ENCODE data around the gene DPY30. TPM values are rescaled to one million over a fixed set of nuclear protein-coding genes. Genes with fewer than 3 reads are reported as not detected.
A peak's percentile ranks its signal among the peaks of the same experiment; 100 is the strongest.
"Not testable (repeated sequence)": the region's sequence is repeated elsewhere in the genome, so short reads cannot be mapped to it uniquely, and the experiment has no call there.

DPY30 gene
- total RNA-seq = 10 to 100 TPM; 69.9 to 77.8 TPM

DNA sequence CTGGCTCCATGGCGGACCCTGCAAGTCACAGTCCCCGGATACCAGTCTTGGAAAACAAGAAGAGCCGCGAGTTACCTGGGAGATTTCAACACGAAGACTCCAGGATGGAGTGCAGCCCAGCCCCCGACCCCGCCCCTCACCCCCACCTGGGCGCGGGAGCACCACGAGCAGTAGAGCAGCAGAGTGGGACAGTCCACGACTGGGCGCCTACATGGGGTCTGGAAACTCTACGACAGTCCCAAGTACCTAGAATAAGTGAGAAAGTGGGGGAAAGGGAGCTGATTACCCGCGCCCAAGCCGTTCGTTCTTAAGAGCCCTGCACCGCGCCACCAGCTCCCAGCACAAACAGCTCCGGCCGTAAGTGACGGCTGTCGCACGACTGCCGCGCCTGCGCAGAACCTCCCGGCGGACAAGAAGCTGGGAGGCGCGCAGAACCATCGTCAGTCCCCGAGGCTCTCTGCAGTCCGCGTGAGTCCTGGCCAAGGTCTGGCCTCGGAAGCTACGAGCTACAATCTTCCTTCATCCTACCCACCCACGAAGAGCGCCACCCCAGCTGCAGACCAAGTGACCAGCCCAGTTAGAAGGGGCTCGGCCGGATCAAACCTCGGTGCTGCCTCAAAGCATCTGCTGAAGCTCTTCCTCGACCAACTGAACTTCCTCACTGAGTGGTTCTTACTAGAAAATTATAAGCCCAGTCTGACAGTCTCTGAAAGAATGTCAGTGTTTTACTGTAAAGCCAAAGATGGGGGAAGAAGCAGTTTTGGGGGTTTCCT lies at the start of gene DPY30:
TSS of gene DPY30 (minus strand) at position 359 of the 773 bp plus-strand sequence. CDS start at position 10, 349 bp downstream.
- Mint-ChIP-seq H3K27ac (peak within 1 kb of the TSS; percentile 91), H3K36me3 (peaks cover 4% of the 10 kb centered on the region), H3K27me3 (no peaks in the 10 kb centered on the region), H3K9me3 (ENCODE audit: low read depth) (no peaks in the 10 kb centered on the region), H3K4me1 (peaks cover 19% of the 10 kb centered on the region), H3K4me3 (peak within 1 kb of the TSS; percentile 97)
- DNase-seq (peak; percentile 95), ATAC-seq (peak; percentile 98)
- CTCF ChIA-PET = interaction anchor here (0.9 to 4.1 kb wide), 5 partner anchors 24 to 84 kb away, joined by 3 to 21 read pairs (median 3); partner anchors contain the start of genes MEMO1 and SPAST

DNA sequence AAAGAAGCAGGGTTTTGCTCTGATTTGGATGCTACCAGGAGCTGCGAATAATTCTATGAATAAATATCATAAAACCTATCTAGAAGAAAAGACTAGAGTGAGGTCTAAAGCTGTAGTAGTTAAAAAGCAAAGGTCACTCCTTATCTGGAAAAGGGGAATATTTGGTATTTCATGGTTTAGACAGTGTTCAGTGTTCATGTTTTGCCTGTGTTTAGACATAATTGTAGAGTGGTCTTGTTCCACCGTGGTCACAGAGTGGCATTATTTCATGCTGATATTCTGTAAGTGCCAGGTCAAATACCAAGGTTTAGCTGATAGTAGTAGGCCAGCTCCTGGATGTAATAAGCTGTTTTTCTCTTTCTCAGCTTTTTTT lies 34.5 kb upstream of the DPY30 start:
- CTCF ChIA-PET = interaction anchor here (0.7 to 2.9 kb wide), 3 partner anchors 9 to 11 kb away, joined by 3 to 9 read pairs (median 4); partner anchors contain the start of gene SPAST
- DNase-seq = no peak
- H3K4me3 Mint-ChIP-seq = no peak overlapping the region
- no peak for ATAC-seq
- H3K27ac Mint-ChIP-seq = no peak overlapping the region
- no peaks in the 10 kb centered on the region for H3K27me3 Mint-ChIP-seq
- H3K36me3 Mint-ChIP-seq = peaks cover 11% of the 10 kb centered on the region
- H3K4me1 Mint-ChIP-seq = no peaks in the 10 kb centered on the region
- H3K9me3 Mint-ChIP-seq (ENCODE audit: low read depth) = no peaks in the 10 kb centered on the region

DNA sequence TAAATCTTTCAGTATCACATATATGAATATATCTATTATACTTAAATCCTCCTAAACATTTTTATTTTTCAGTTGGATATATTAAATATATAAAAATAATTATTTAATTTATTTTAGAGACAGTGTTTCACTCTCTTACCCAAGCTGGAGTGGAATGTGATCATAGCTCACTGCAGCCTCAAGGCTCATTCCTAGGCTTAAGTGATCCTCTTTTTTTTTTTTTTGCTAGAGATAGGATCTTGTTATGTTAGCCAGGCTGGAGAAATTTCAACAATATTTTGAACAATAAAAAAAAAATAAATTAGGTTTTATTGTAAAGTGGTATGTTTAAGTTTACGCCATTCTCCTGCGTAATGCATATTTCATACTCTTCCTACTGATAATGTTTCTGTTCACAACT lies 27.9 kb upstream of the DPY30 start:
- ATAC-seq (no peak), DNase-seq (no peak)
- CTCF ChIA-PET = no interaction called here
- Mint-ChIP-seq H3K27me3 (no peaks in the 10 kb centered on the region), H3K27ac (no peak overlapping the region), H3K4me1 (peaks cover 18% of the 10 kb centered on the region), H3K36me3 (peaks cover 13% of the 10 kb centered on the region), H3K9me3 (ENCODE audit: low read depth) (no peaks in the 10 kb centered on the region), H3K4me3 (no peak overlapping the region)

DNA sequence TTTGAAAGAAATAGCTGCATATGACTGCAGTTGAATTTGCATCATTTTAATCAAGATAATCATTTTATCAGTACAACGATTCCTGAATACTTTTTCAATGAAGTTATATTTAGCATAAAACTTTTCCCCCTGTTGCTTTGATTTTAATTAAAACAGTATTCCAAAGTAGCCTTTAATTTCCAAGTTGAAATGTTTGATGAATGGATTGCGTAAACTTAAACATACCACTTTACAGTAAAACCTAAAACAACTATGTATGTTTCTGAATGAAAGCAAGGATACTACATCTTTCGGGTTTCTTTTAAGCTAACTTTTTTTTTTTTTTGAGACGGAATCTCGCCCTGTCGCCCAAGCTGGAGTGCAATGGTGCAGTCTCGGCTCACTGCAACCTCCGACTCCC lies 25.1 kb upstream of the DPY30 start:
- DNase-seq (no peak), ATAC-seq (no peak)
- Mint-ChIP-seq H3K27ac (peak overlapping the region; percentile 88), H3K4me3 (peak overlapping the region; percentile 90), H3K27me3 (no peaks in the 10 kb centered on the region), H3K4me1 (peaks cover 23% of the 10 kb centered on the region), H3K9me3 (ENCODE audit: low read depth) (no peaks in the 10 kb centered on the region), H3K36me3 (peaks cover 5% of the 10 kb centered on the region)
- CTCF ChIA-PET = interaction anchor here (1.2 to 2.9 kb wide), 3 partner anchors 9 to 101 kb away, joined by 5 to 21 read pairs (median 9); partner anchors contain the start of genes DPY30 and SLC30A6

DNA sequence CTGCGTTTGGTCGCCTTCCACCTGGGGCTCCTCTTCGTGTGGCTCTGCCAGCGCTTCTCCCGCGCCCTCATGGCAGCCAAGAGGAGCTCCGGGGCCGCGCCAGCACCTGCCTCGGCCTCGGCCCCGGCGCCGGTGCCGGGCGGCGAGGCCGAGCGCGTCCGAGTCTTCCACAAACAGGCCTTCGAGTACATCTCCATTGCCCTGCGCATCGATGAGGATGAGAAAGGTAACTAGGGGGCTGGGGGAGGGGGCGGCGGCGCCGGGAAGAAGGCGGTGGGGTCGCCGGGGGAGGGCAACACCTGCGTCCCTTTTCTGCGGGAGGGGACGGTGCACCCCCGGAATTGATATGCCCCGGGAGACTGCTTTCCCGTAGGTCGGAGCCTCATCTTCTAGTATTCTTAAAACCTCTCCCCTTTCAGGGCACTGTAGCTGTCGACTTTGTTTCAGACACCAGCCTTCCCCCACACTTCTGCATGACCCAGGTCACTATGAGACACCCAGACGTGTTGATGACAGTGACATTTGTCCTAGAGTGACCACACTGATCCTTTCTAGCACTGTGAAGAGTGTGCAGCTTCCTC lies 24.5 kb upstream of the DPY30 start:
- CTCF ChIA-PET = interaction anchor here (0.6 to 2.9 kb wide), 7 partner anchors 9 to 523 kb away, joined by 3 to 21 read pairs (median 7); partner anchors contain the start of genes DPY30 and SLC30A6
- Mint-ChIP-seq H3K27ac (peak overlapping the region; percentile 88), H3K36me3 (peaks cover 5% of the 10 kb centered on the region), H3K27me3 (no peaks in the 10 kb centered on the region), H3K4me3 (peak overlapping the region; percentile 90), H3K4me1 (peaks cover 23% of the 10 kb centered on the region), H3K9me3 (ENCODE audit: low read depth) (no peaks in the 10 kb centered on the region)
- DNase-seq (peak; percentile 51), ATAC-seq (no peak)

DNA sequence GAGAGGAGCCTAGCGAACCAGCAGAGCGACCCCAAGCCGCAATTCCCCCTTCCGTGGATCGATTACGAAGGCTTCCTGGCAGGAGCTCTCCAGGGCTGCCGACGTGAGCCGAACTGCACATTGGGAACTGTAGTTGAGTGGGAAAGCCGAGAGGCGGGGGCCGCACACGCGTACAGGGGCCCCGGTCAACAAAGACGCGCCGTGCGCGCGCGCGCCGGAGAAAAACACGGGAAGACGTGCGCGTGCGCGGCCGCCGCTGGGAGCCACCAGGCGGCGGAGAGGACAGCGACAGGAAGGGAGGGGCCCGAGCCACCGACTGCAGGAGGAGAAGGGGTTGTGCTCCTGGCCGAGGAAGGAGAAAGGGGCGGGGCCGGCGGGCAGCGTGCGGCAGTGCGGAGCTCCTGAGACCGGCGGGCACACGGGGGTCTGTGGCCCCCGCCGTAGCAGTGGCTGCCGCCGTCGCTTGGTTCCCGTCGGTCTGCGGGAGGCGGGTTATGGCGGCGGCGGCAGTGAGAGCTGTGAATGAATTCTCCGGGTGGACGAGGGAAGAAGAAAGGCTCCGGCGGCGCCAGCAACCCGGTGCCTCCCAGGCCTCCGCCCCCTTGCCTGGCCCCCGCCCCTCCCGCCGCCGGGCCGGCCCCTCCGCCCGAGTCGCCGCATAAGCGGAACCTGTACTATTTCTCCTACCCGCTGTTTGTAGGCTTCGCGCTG lies 23.9 kb upstream of the DPY30 start, which contains the start of gene SPAST:
TSS of gene SPAST (plus strand) at position 247 of the 711 bp plus-strand sequence. CDS start at position 523, 276 bp downstream.
- Mint-ChIP-seq H3K36me3 (peaks cover 5% of the 10 kb centered on the region), H3K4me3 (peak within 1 kb of the TSS; percentile 90), H3K27me3 (no peaks in the 10 kb centered on the region), H3K9me3 (ENCODE audit: low read depth) (no peaks in the 10 kb centered on the region), H3K4me1 (peaks cover 23% of the 10 kb centered on the region), H3K27ac (peak within 1 kb of the TSS; percentile 88)
- DNase-seq (peak; percentile 98), ATAC-seq (peak; percentile 97)
- CTCF ChIA-PET = interaction anchor here (0.6 to 2.9 kb wide), 9 partner anchors 9 to 114 kb away, joined by 3 to 21 read pairs (median 5); partner anchors contain the start of genes DPY30 and SLC30A6

DNA sequence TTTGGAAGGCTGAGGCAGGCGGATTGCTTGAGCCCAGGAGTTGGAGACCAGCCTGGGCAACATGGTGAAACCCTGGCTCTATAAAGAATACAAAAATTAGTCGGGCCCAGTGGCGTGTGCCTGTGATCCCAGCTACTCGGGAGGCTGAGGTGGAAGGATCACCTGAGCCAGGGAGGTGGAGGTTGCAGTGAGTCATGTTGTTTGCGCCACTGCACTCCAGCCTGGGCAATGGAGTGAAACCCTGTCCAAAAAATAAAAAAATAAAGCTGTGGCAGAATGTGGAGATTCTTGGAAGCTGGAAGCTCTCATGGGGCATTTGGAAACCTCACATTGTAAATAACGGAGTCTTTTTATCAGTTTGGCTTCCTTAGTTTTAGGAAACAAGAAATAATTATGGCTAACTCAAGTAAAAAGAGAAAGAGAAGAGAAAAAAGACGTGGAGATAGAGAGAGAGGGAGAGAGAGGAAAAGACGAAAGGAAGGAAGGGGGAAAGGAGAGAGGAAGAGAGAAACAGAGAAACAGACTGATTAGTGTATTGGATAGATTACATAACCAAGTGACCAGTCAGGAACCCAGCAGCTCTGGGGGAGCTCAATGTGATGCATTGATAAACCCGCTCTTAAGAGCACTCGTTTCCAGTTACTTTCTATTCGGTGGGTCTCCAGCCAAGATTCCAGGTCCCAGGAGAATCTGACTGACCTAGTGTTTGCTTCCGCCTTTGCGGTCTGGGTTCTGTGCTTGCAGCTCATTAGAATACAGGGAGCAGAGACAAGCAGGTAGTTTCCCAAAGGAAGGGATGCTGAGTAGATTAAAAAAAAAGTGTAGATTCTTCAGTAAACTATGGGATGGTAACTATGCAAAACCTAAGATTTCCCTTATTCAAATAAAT lies 22.6 kb upstream of the DPY30 start:
- Mint-ChIP-seq H3K4me3 (peak overlapping the region; percentile 90), H3K27me3 (no peaks in the 10 kb centered on the region), H3K36me3 (peaks cover 5% of the 10 kb centered on the region), H3K27ac (peak overlapping the region; percentile 9), H3K4me1 (peaks cover 22% of the 10 kb centered on the region), H3K9me3 (ENCODE audit: low read depth) (no peaks in the 10 kb centered on the region)
- DNase-seq = no peak
- ATAC-seq = no peak
- CTCF ChIA-PET = interaction anchor here (1.7 to 2.9 kb wide), 3 partner anchors 8 to 54 kb away, joined by 7 to 21 read pairs (median 8); partner anchors contain the start of gene DPY30

DNA sequence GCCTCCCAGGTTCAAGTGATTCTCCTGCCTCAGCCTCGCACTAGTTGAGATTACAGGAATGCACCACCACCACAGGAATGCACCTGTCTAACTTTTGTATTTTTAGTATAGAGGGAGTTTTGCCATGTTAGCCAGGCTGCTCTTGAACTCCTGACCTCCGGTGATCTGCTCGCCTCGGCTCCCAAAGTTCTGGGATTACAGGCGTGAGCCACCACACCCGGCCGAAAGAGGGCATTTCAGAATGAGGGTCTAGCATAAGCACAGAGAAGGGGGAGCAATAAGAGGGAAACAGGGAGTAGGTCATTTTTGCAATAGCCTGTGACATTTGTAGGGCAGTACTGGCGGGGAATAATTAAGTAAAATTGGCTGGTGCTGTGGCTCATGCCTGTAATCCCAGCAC lies 21.8 kb upstream of the DPY30 start:
- ATAC-seq (no peak), DNase-seq (no peak)
- Mint-ChIP-seq H3K27me3 (no peaks in the 10 kb centered on the region), H3K27ac (no peak overlapping the region), H3K4me3 (no peak overlapping the region), H3K9me3 (ENCODE audit: low read depth) (no peaks in the 10 kb centered on the region), H3K36me3 (peaks cover 5% of the 10 kb centered on the region), H3K4me1 (peaks cover 20% of the 10 kb centered on the region)
- CTCF ChIA-PET = no interaction called here

DNA sequence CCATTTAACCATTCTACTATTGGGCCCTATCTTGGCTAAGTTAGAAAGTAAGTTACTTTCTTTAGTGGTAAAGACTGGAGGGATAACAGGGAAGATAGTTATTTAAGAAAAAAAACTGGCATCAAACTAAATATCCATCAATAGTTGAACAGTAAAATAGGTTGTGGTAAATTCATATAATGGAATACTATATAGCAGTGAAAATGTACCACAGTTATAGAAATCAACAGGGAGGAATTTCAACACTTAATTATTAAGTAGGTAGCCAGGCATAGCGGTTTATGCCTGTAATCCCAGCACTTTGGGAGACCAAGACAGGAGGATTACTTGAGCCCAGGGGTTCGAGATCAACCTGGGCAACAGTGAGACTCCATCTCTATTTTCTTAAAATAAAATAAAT lies 20.7 kb upstream of the DPY30 start:
- H3K9me3 Mint-ChIP-seq (ENCODE audit: low read depth) = no peaks in the 10 kb centered on the region
- no peak for ATAC-seq
- no peak overlapping the region for H3K4me3 Mint-ChIP-seq
- no peak for DNase-seq
- CTCF ChIA-PET = no interaction called here
- no peak overlapping the region for H3K27ac Mint-ChIP-seq
- no peaks in the 10 kb centered on the region for H3K36me3 Mint-ChIP-seq
- no peaks in the 10 kb centered on the region for H3K27me3 Mint-ChIP-seq
- H3K4me1 Mint-ChIP-seq = peaks cover 13% of the 10 kb centered on the region

DNA sequence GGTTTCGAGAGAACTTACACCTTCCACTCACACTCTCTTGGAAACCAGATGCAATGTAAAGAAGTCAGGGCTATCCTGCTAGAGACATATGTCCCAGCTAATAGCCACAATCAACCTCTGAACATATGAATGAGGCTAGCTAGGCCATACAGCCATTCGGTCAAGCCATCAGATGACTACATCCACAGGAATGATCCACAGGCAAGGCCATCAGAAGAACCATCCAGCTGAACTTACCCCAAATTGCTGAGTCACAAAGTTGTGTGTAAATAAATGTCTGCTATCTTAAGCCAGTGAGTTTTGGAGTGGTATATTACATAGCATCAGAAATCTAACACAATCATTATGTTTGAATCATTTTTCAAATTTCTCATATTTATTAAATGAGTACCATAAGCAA lies 18.5 kb upstream of the DPY30 start:
- no peak for ATAC-seq
- Mint-ChIP-seq H3K27me3 (no peaks in the 10 kb centered on the region), H3K9me3 (ENCODE audit: low read depth) (no peaks in the 10 kb centered on the region)

DNA sequence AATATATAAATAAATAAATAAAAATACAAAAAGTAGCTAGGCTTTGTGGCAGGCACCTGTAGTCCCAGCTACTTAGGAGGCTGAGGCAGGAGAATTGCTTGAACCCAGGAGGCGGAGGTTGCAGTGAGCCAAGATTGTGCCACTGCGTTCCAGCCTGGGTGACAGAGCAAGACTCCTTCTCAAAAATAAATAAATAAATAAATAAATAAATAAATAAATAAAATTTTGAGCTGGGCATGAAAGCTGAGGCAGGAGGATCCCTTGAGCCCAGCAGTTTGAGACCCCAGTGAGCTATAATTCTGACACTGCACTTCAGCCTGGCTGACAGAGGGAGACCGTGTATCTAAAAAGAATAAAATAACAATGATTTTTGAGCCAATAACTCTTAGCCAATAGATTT lies 15.0 kb upstream of the DPY30 start:
- CTCF ChIA-PET = interaction anchor here (2.1 kb wide), 1 partner anchor 9 kb away, joined by 8 read pairs; the partner anchor contains the start of gene SPAST
- H3K27me3 Mint-ChIP-seq; H3K4me1 Mint-ChIP-seq; H3K9me3 Mint-ChIP-seq (ENCODE audit: low read depth); H3K27ac Mint-ChIP-seq; H3K4me3 Mint-ChIP-seq; ATAC-seq; DNase-seq; H3K36me3 Mint-ChIP-seq: not testable (repeated sequence)

More for the DNA sequence above, 18.5 kb upstream of the DPY30 start:
- CTCF ChIA-PET = no interaction called here
- Mint-ChIP-seq H3K4me3 (no peak overlapping the region), H3K36me3 (no peaks in the 10 kb centered on the region), H3K4me1 (peaks cover 5% of the 10 kb centered on the region), H3K27ac (no peak overlapping the region)
- DNase-seq = no peak

DNA sequence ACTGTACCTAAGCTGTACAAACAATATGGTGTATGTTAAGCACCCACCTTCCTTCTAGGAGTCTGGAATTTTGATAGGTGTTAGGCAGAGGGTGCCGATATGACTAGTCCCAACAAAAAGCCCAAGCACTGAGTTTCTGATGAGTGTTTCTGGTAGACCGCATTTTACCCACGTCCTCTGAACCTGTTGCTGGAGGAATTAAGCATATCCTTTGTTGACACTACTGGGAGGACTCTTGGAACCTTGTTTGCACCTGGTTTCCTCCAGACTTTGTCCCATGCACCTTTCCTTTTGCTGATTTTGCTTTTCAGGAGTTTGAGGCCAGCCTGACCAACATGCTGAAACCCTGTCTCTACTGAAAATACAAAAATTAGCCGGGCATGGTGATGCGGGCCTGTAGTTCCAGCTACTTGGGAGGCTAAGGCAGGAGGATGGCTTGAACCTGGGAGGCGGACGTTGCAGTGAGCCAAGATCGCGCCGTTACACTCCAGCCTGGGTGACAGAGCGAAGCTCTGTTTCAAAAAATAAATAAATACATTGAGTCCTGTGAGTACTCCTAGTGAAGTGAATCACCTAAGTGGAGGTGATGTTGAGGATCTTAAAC lies 12.3 kb upstream of the DPY30 start:
- CTCF ChIA-PET = no interaction called here
- no peak for DNase-seq
- Mint-ChIP-seq H3K4me1 (no peaks in the 10 kb centered on the region), H3K27me3 (no peaks in the 10 kb centered on the region), H3K27ac (no peak overlapping the region), H3K9me3 (ENCODE audit: low read depth) (no peaks in the 10 kb centered on the region), H3K36me3 (no peaks in the 10 kb centered on the region), H3K4me3 (no peak overlapping the region)
- ATAC-seq = no peak
